K562 (cell line): ENCODE results near the gene RAD50. TPM values are rescaled to one million over a fixed set of nuclear protein-coding genes. Genes with fewer than 3 reads are reported as not detected.

ENCODE experiments used
- ATAC-seq: fragments of 200-7000 bp; cut with Tn5 transposase; 3 replicates; pipeline ENCODE4 v1.9.1; 2020; ENCODE audit warnings: moderate library complexity
- BruUV-seq: library from RNA; stranded (reverse); fragments of 400-500 nt; replicated peaks from 2 replicates; lab custom pipeline; 2021; lab: Mats Ljungman, UMichigan
- CTCF ChIA-PET: fragments of 300-600 bp; formaldehyde crosslinking; extraction: SDS; loops from one replicate; lab custom pipeline; 2021; ENCODE audit warnings: low intra/inter-chr PET ratio; lab: Yijun Ruan, JAX
- POLR2A ChIA-PET: fragments of 300-600, 350-650 bp; sonication (Branson Sonifier 250); formaldehyde crosslinking; extraction: SDS; loops from one replicate; lab custom pipeline; 2021; ENCODE audit warnings: antibody characterized with exemption, inconsistent platforms; lab: Yijun Ruan, JAX
- DNase-seq, 4 experiments: peaks; one replicate each; pipeline versions ENCODE4 v3.0.0 to v3.0.0-alpha.2; 2011 to 2018; ENCODE audit warnings: low spot score in 3 of 4, mixed read lengths in 3 of 4; ENCODE audit errors: extremely low read depth in 1 of 4
- FAIRE-seq: peaks from 2 replicates; lab custom pipeline; 2011; peaks lifted over from hg19 to GRCh38; lab: Jason Lieb, UNC
- H2AFZ ChIP-seq: 2 replicates; pipeline ENCODE4 v1.6.0; 2011; ENCODE audit warnings: low read depth, low read length, control low read depth, inconsistent platforms
- H3K27ac ChIP-seq: fragments of 200-600 bp; 3 replicates; pipeline ENCODE4 v1.8.0; 2011; ENCODE audit warnings: low read depth, mild to moderate bottlenecking, control low read depth, inconsistent platforms, low read length, moderate library complexity, mixed read lengths; ENCODE audit errors: extremely low read depth
- H3K27me3 ChIP-seq, 2 experiments: fragments of 300-600 bp in 1 of 2; 2 replicates in 1 of 2; 3 replicates in 1 of 2; pipeline versions ENCODE4 v1.6.0 to v1.8.0; 2011; ENCODE audit warnings: inconsistent platforms in 2 of 2, low read length in 2 of 2, mild to moderate bottlenecking in 1 of 2, mixed read lengths in 1 of 2, moderate library complexity in 1 of 2; ENCODE audit not compliant: control insufficient read depth in 2 of 2, insufficient read depth in 2 of 2
- H3K36me3 ChIP-seq: fragments of 300-600 bp; 3 replicates; pipeline ENCODE4 v1.8.0; 2011; ENCODE audit warnings: mild to moderate bottlenecking, low read length, inconsistent platforms; ENCODE audit not compliant: control insufficient read depth, insufficient read depth
- H3K4me1 ChIP-seq, 2 experiments: fragments of 200-600 bp in 1 of 2; replicated peaks in 1 of 2; 2 replicates in 1 of 2; 3 replicates in 1 of 2; pipeline versions ENCODE4 v1.5.1 to v1.8.0; 2011; ENCODE audit warnings: inconsistent platforms in 2 of 2, low read length in 2 of 2, mild to moderate bottlenecking in 1 of 2, mixed read lengths in 1 of 2, moderate library complexity in 1 of 2; ENCODE audit not compliant: control insufficient read depth in 2 of 2, insufficient read depth in 2 of 2
- H3K4me2 ChIP-seq: 2 replicates; pipeline ENCODE4 v1.6.1; 2011; ENCODE audit warnings: low read length, control low read depth, inconsistent platforms, mixed read lengths; ENCODE audit not compliant: insufficient read depth
- H3K4me3 ChIP-seq: fragments of 200-600 bp; sonication (generic), shearing (Covaris generic); 2 replicates; pipeline ENCODE4 v1.5.1; 2016; ENCODE audit warnings: control low read depth, inconsistent platforms
- H3K79me2 ChIP-seq: fragments of 200-600 bp; 3 replicates; pipeline ENCODE4 v1.8.0; 2011; ENCODE audit warnings: low read length, inconsistent platforms; ENCODE audit not compliant: control insufficient read depth, insufficient read depth
- H3K9ac ChIP-seq, 2 experiments: 2 replicates each; pipeline versions ENCODE4 v1.6.0 to v1.6.1; 2011; ENCODE audit warnings: low read depth in 2 of 2, low read length in 2 of 2, control low read depth in 1 of 2, inconsistent platforms in 1 of 2, mild to moderate bottlenecking in 1 of 2, mixed read lengths in 1 of 2; ENCODE audit not compliant: insufficient read depth in 1 of 2
- H3K9me1 ChIP-seq: one replicate; pipeline ENCODE4 v1.6.0; 2011; ENCODE audit warnings: inconsistent platforms, mild to moderate bottlenecking, low read length, moderate library complexity; ENCODE audit not compliant: control insufficient read depth, insufficient read depth
- H3K9me3 ChIP-seq: replicated peaks from 2 replicates; pipeline ENCODE4 v1.5.1; 2011; ENCODE audit warnings: low read depth, low read length, inconsistent platforms; ENCODE audit not compliant: control insufficient read depth, insufficient read depth
- H4K20me1 ChIP-seq: replicated peaks from 2 replicates; pipeline ENCODE4 v1.6.1; 2011; ENCODE audit warnings: low read length, inconsistent platforms, mixed read lengths; ENCODE audit not compliant: control insufficient read depth, insufficient read depth
- ARID2 ChIP-seq: fragments of 450-650 bp; IDR thresholded peaks from 2 replicates; pipeline ENCODE4 v1.6.1; 2017; ENCODE audit warnings: antibody characterized with exemption, mild to moderate bottlenecking
- CHD2 ChIP-seq: IDR thresholded peaks from 2 replicates; pipeline ENCODE4 v1.6.1; 2011; ENCODE audit warnings: low read depth, low read length
- ETV6 ChIP-seq, 3 experiments: fragments of 150-350 bp in 1 of 3; sonication (generic) in 1 of 3; formaldehyde crosslinking in 1 of 3; IDR thresholded peaks; 2 replicates each; pipeline versions ENCODE4 v1.6.1 to v1.8.0; 2014 to 2022; ENCODE audit warnings: borderline replicate concordance in 2 of 3, low read depth in 2 of 3, antibody characterized with exemption in 1 of 3, low read length in 1 of 3, mild to moderate bottlenecking in 1 of 3, missing genetic modification reagents in 1 of 3
- FOSL1 ChIP-seq: fragments of 200-800 bp; sonication (Bioruptor generic); conservative IDR thresholded peaks from 2 replicates; pipeline ENCODE4 v1.6.1; 2016; ENCODE audit warnings: missing genetic modification characterization, missing compliant biosample characterization
- NRF1 ChIP-seq, 2 experiments: fragments of 450-650 bp; IDR thresholded peaks in 1 of 2; conservative IDR thresholded peaks in 1 of 2; 2 replicates each; pipeline ENCODE4 v1.6.1; 2014; ENCODE audit warnings: mild to moderate bottlenecking in 2 of 2
- RBM17 ChIP-seq: fragments of 200-400 bp; formaldehyde crosslinking; IDR thresholded peaks from 2 replicates; pipeline ENCODE4 v1.6.1; 2017; ENCODE audit warnings: low read depth, mild to moderate bottlenecking, low read length, borderline replicate concordance
- RHOXF2B ChIP-seq: fragments of 250-450 bp; sonication (Bioruptor Pico); conservative IDR thresholded peaks from 2 replicates; pipeline ENCODE4 v1.5.1; 2021
- SAFB ChIP-seq: fragments of 200-400 bp; formaldehyde crosslinking; IDR thresholded peaks from 2 replicates; pipeline ENCODE4 v1.6.1; 2017; ENCODE audit warnings: low read depth, low read length, borderline replicate concordance
- SAP30 ChIP-seq: fragments of 200-600 bp; sonication (generic); IDR thresholded peaks from 2 replicates; pipeline ENCODE4 v1.6.1; 2012; ENCODE audit warnings: borderline replicate concordance, low read depth, mild to moderate bottlenecking, moderate library complexity, low read length, control low read depth, inconsistent platforms; ENCODE audit not compliant: insufficient read depth, poor library complexity, severe bottlenecking
- ZNF3 ChIP-seq: fragments of 250-450 bp; sonication (Bioruptor Pico); IDR thresholded peaks from 2 replicates; pipeline ENCODE4 v1.5.0; 2021; ENCODE audit warnings: mild to moderate bottlenecking, moderate library complexity
- WGBS: fragments of 100-300 bp; shearing (Covaris generic); methylation state at CpG from one replicate; pipeline ENCODE4 v1.1.6; 2016; ENCODE audit warnings: low coverage, mixed read lengths; ENCODE audit not compliant: insufficient coverage; ENCODE audit errors: missing lambda C conversion rate; 5-methylcytosine and 5-hydroxymethylcytosine counted together
- in situ Hi-C: fragments of 300-500 bp; cut with MboI; formaldehyde crosslinking; loops from 4 replicates; pipeline ENCODE4 v1.15.0; 2018; ENCODE audit warnings: inconsistent platforms, mixed read lengths
- intact Hi-C: fragments of 100-400 bp; cut with micrococcal nuclease; formaldehyde crosslinking; loops from 2 replicates; pipeline ENCODE4 v1.14.2; 2022
- polyA plus RNA-seq, 8 experiments: library from polyadenylated mRNA; depleted of rRNA in 4 of 8; stranded (reverse) in 5 of 8; unstranded in 3 of 8; fragments of >200 nt; fragmentation: Nextera tagmentation in 2 of 8; fragmentation: Illumina TruSeq in 1 of 8; extraction: Ambion mirVana in 2 of 8; extraction: Trizol in 1 of 8; gene quantifications; 2 replicates each; pipeline versions ENCODE4 v1.2.1 to v1.2.3, GENCODE V29; 2011 to 2014; ENCODE audit warnings: inconsistent platforms in 1 of 8, missing spikeins in 1 of 8
- total RNA-seq, 7 experiments: library from RNA; depleted of rRNA in 6 of 7; stranded (reverse); fragments of >200 nt in 6 of 7; fragmentation: Illumina TruSeq in 2 of 7; extraction: Trizol in 2 of 7; gene quantifications; 2 replicates each; pipeline versions ENCODE4 v1.2.1 to v1.2.3, GENCODE V29; 2011 to 2021; ENCODE audit warnings: low replicate concordance in 1 of 7
- TF ChIP-seq, protein P1 (sequence below): fragments of 250-450 bp; sonication (Bioruptor Pico); IDR thresholded peaks from 2 replicates; pipeline ENCODE4 v1.8.0; 2021; ENCODE audit warnings: moderate library complexity, mild to moderate bottlenecking, inconsistent platforms
- TF ChIP-seq, protein P2 (sequence below): IDR thresholded peaks from 2 replicates; pipeline ENCODE4 v1.6.1; 2011; ENCODE audit not compliant: insufficient read length; ENCODE audit errors: extremely low read depth
- TF ChIP-seq, protein P3 (sequence below): fragments of 250-450 bp; sonication (Bioruptor Pico); IDR thresholded peaks from 2 replicates; pipeline ENCODE4 v1.5.0; 2021

The RAD50 gene
- total and polyA plus RNA-seq, 9 of the 15 experiments (the other 6 are each of a cell fraction or from before 2014, with no cell fraction given) = 15.3 to 74.2 (median 44.1) TPM

GRCh38 chr5:132677191-132677590 lies 120.4 kb downstream of the RAD50 start:
- no peak for FAIRE-seq
- TF ChIP-seq NRF1 (conservative IDR thresholded peaks at IDR 0.05 in 1 of 2, IDR thresholded peaks at IDR 0.05 in 1 of 2) = peak; percentile 17 to 44; a peak in 3 of 4 replicates
- TF ChIP-seq, protein P1, sequence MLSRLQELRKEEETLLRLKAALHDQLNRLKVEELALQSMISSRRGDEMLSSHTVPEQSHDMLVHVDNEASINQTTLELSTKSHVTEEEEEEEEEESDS = no peak
- TF ChIP-seq SAP30 = no peak
- peak; percentile 79 for TF ChIP-seq FOSL1 (tag)
- no peak for TF ChIP-seq SAFB
- TF ChIP-seq, protein P2, sequence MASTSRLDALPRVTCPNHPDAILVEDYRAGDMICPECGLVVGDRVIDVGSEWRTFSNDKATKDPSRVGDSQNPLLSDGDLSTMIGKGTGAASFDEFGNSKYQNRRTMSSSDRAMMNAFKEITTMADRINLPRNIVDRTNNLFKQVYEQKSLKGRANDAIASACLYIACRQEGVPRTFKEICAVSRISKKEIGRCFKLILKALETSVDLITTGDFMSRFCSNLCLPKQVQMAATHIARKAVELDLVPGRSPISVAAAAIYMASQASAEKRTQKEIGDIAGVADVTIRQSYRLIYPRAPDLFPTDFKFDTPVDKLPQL = no peak
- no peak for TF ChIP-seq ETV6 (IDR thresholded peaks at IDR 0.05; ENCODE audit: borderline replicate concordance in 1 of 2, low read depth in 2 of 2, low read length in 1 of 2)
- TF ChIP-seq ETV6 (CRISPR knock-in tag; IDR thresholded peaks at IDR 0.05; ENCODE audit: borderline replicate concordance) = no peak
- TF ChIP-seq CHD2 = no peak
- TF ChIP-seq ZNF3 = no peak
- TF ChIP-seq RHOXF2B (CRISPR knock-in tag) = 0 out of 2 replicates have a peak, but pooled peaks have one; percentile 21
- TF ChIP-seq RBM17 = no peak
- TF ChIP-seq, protein P3, sequence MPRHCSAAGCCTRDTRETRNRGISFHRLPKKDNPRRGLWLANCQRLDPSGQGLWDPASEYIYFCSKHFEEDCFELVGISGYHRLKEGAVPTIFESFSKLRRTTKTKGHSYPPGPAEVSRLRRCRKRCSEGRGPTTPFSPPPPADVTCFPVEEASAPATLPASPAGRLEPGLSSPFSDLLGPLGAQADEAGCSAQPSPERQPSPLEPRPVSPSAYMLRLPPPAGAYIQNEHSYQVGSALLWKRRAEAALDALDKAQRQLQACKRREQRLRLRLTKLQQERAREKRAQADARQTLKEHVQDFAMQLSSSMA (CRISPR knock-in tag) = no peak
- 0 out of 2 replicates have a peak, but pooled peaks have one; percentile 20 for TF ChIP-seq ARID2

More at GRCh38 chr5:132677191-132677590, 120.4 kb downstream of the RAD50 start:
- DNase-seq (peak; percentile 51 to 60 (median 55)), ATAC-seq (peak; percentile 63)
- ChIA-PET POLR2A (interaction anchor here (0.6 to 1.8 kb wide), 3 partner anchors 11 to 563 kb away, joined by 3 to 10 read pairs (median 6); no protein-coding TSS in a partner anchor), CTCF (interaction anchor here (0.5 kb wide), 1 partner anchor 292 kb away, joined by 3 read pairs; no protein-coding TSS in a partner anchor)
- no TSS peak for BruUV-seq
- in situ Hi-C loops = no loop called here
- Histone ChIP-seq H3K9ac (peak overlapping the region in 1 of 2 experiments; percentile 61; a peak in 1 of 4 replicates), H3K79me2 (no peaks in the 10 kb centered on the region), H3K9me3 (no peaks in the 10 kb centered on the region), H3K36me3 (no peaks in the 10 kb centered on the region), H4K20me1 (no peaks in the 10 kb centered on the region), H3K4me2 (no peak overlapping the region), H3K27ac (no peak overlapping the region), H3K27me3 (no peaks in the 10 kb centered on the region), H3K4me3 (no peak overlapping the region), H2AFZ (peak overlapping the region; percentile 72), H3K9me1 (no peaks in the 10 kb centered on the region), H3K4me1 (peaks cover 20 to 50% of the 10 kb centered on the region in 2 experiments; a peak in 4 of 5 replicates)
- WGBS = 42% methylated on average over 7 of the region's 7 CpGs
- intact Hi-C loops = loop anchor here (10.0 kb wide), 1 partner anchor 208 kb away; no protein-coding TSS in a partner anchor
